22Rv1 (cell line): ENCODE results near the gene CD59.

Experiments used
- ZFX ChIP-seq: fragments of 450-650 bp; IDR thresholded peaks from 2 replicates; pipeline ENCODE4 v1.6.1; 2017; ENCODE audit warnings: antibody characterized with exemption, borderline replicate concordance
- TF ChIP-seq, protein P1 (sequence below): fragments of 450-650 bp; IDR thresholded peaks from 2 replicates; pipeline ENCODE4 v1.5.1; 2017; ENCODE audit warnings: mild to moderate bottlenecking

DNA sequence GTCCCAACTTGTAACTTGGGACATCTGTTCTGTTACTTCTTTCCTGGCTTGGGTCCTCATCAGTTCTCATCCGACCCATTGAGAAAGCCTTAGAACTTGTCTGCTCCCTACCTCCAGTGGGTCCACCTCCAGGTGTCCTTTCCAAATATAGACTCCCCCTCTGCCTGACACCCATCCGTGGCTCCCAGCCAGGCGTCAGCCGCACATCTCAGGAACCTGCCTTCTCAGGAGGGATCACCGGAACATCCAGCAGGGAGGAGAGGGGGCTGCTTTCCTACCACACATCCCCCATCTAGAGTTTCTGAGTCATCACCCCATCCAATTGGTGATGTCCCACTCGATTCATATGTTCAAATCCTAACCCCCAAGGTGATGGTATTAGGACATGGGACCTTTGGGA lies 72.1 kb downstream of the CD59 start:
- TF ChIP-seq, protein P1, sequence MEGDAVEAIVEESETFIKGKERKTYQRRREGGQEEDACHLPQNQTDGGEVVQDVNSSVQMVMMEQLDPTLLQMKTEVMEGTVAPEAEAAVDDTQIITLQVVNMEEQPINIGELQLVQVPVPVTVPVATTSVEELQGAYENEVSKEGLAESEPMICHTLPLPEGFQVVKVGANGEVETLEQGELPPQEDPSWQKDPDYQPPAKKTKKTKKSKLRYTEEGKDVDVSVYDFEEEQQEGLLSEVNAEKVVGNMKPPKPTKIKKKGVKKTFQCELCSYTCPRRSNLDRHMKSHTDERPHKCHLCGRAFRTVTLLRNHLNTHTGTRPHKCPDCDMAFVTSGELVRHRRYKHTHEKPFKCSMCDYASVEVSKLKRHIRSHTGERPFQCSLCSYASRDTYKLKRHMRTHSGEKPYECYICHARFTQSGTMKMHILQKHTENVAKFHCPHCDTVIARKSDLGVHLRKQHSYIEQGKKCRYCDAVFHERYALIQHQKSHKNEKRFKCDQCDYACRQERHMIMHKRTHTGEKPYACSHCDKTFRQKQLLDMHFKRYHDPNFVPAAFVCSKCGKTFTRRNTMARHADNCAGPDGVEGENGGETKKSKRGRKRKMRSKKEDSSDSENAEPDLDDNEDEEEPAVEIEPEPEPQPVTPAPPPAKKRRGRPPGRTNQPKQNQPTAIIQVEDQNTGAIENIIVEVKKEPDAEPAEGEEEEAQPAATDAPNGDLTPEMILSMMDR: no peak
- TF ChIP-seq ZFX: no peak
